ENCODE data around the gene FLYWCH2. TPM values are rescaled to one million over a fixed set of nuclear protein-coding genes. Genes with fewer than 3 reads are reported as not detected.
"Not testable (repeated sequence)": the region's sequence is repeated elsewhere in the genome, so short reads cannot be mapped to it uniquely, and the experiment has no call there.

The FLYWCH2 gene
- total and polyA plus RNA-seq, 9 of the 15 experiments (the other 6 are each of a cell fraction or from before 2014, with no cell fraction given): 0.70 to 55.5 (median 7.6) TPM

GRCh38 chr16:2931231-2931914 is 48.4 kb downstream of the FLYWCH2 start:
- CTCF ChIA-PET (ENCODE audit: low intra/inter-chr PET ratio); H3K79me2 ChIP-seq (ENCODE audit: control insufficient read depth, insufficient read depth, low read length); H4K20me1 ChIP-seq (replicated peaks; ENCODE audit: control insufficient read depth, insufficient read depth, low read length); H3K4me1 ChIP-seq (replicated peaks in 1 of 2; ENCODE audit: control insufficient read depth in 2 of 2, insufficient read depth in 2 of 2, low read length in 2 of 2); BruUV-seq (replicated peaks); H3K9me3 ChIP-seq (replicated peaks; ENCODE audit: control insufficient read depth, insufficient read depth, low read depth, low read length); FAIRE-seq; in situ Hi-C loops (cut with MboI); DNase-seq (ENCODE audit: extremely low read depth in 1 of 4, low spot score in 3 of 4); intact Hi-C loops (cut with micrococcal nuclease); H3K27me3 ChIP-seq (ENCODE audit: control insufficient read depth in 2 of 2, insufficient read depth in 2 of 2, low read length in 2 of 2); H3K9ac ChIP-seq (ENCODE audit: insufficient read depth in 1 of 2, low read depth in 2 of 2, low read length in 2 of 2); H3K4me2 ChIP-seq (ENCODE audit: insufficient read depth, low read length); H2AFZ ChIP-seq (ENCODE audit: low read depth, low read length); H3K27ac ChIP-seq (ENCODE audit: extremely low read depth, low read depth, low read length); H3K4me3 ChIP-seq; H3K9me1 ChIP-seq (ENCODE audit: control insufficient read depth, insufficient read depth, low read length); ATAC-seq: not testable (repeated sequence)
- 89% methylated on average over 13 of the region's 13 CpGs for WGBS (ENCODE audit: insufficient coverage, low coverage, missing lambda C conversion rate)
- H3K36me3 ChIP-seq (ENCODE audit: control insufficient read depth, insufficient read depth, low read length): peaks cover 33% of the 10 kb centered on the region; the same call in 1 of the 3 replicates
- POLR2A ChIA-PET: interaction anchor here (0.5 to 1.2 kb wide), 4 partner anchors 8 to 108 kb away, joined by 3 to 4 read pairs (median 3); no protein-coding TSS in a partner anchor
- TF ChIP-seq ZNF121 (CRISPR knock-in tag; conservative IDR thresholded peaks at IDR 0.05) (peak; percentile 74; the same call in 1 of the 2 replicates), EGR1 (conservative IDR thresholded peaks at IDR 0.05) (peak; percentile 41; the same call in 1 of the 2 replicates), KDM1A (IDR thresholded peaks at IDR 0.05) (peak; percentile 80 to 89; a peak in 3 of 4 replicates)

GRCh38 chr16:2933136-2933535 is 50.1 kb downstream of the FLYWCH2 start:
- no TSS peak for BruUV-seq (replicated peaks)
- peaks cover 49% of the 10 kb centered on the region; the same call in 2 of the 3 replicates for H3K36me3 ChIP-seq (ENCODE audit: control insufficient read depth, insufficient read depth, low read length)
- in situ Hi-C loops (cut with MboI): no loop called here
- no peaks in the 10 kb centered on the region for H4K20me1 ChIP-seq (replicated peaks; ENCODE audit: control insufficient read depth, insufficient read depth, low read length)
- H3K9me3 ChIP-seq (replicated peaks; ENCODE audit: control insufficient read depth, insufficient read depth, low read depth, low read length): no peaks in the 10 kb centered on the region
- FAIRE-seq (no peak), DNase-seq (ENCODE audit: extremely low read depth in 1 of 4, low spot score in 3 of 4) (no peak), ATAC-seq (no peak)
- ChIA-PET POLR2A (interaction anchor here (0.6 kb wide), 1 partner anchor 82 kb away, joined by 3 read pairs; no protein-coding TSS in a partner anchor), CTCF (ENCODE audit: low intra/inter-chr PET ratio) (no interaction called here)
- no peak overlapping the region for H3K4me3 ChIP-seq
- H3K9ac ChIP-seq (ENCODE audit: insufficient read depth in 1 of 2, low read depth in 2 of 2, low read length in 2 of 2): 0 out of 4 replicates have a peak overlapping the region, but pooled peaks of 1 of the 2 experiments have one; percentile 9
- peaks cover 0 to 14% of the 10 kb centered on the region in 2 experiments; a peak in 2 of 5 replicates for H3K4me1 ChIP-seq (replicated peaks in 1 of 2; ENCODE audit: control insufficient read depth in 2 of 2, insufficient read depth in 2 of 2, low read length in 2 of 2)
- H3K79me2 ChIP-seq (ENCODE audit: control insufficient read depth, insufficient read depth, low read length): no peaks in the 10 kb centered on the region
- H3K27me3 ChIP-seq (ENCODE audit: control insufficient read depth in 2 of 2, insufficient read depth in 2 of 2, low read length in 2 of 2): no peaks in the 10 kb centered on the region
- intact Hi-C loops (cut with micrococcal nuclease): no loop called here
- no peak overlapping the region for H3K27ac ChIP-seq (ENCODE audit: extremely low read depth, low read depth, low read length)
- no peak overlapping the region for H3K4me2 ChIP-seq (ENCODE audit: insufficient read depth, low read length)
- no peak overlapping the region for H2AFZ ChIP-seq (ENCODE audit: low read depth, low read length)
- WGBS (ENCODE audit: insufficient coverage, low coverage, missing lambda C conversion rate): 95% methylated on average over 25 of the region's 30 CpGs
- TF ChIP-seq RBFOX2 (IDR thresholded peaks at IDR 0.05; ENCODE audit: low read depth, low read length): 0 out of 2 replicates have a peak, but pooled peaks have one; percentile 28
- TF ChIP-seq PCBP2 (IDR thresholded peaks at IDR 0.05; ENCODE audit: low read depth, low read length, poor library complexity, severe bottlenecking): no peak
- no peaks in the 10 kb centered on the region for H3K9me1 ChIP-seq (ENCODE audit: control insufficient read depth, insufficient read depth, low read length)
